HG03045 (cell line): ENCODE results near the gene ARPP21.

Experiments used
- ATAC-seq: cut with Tn5 transposase; IDR thresholded peaks from one replicate; pipeline ENCODE4 v1.9.1; 2021; ENCODE audit warnings: mild to moderate bottlenecking, moderate library complexity; ENCODE audit not compliant: unreplicated experiment

ARPP21 gene

DNA sequence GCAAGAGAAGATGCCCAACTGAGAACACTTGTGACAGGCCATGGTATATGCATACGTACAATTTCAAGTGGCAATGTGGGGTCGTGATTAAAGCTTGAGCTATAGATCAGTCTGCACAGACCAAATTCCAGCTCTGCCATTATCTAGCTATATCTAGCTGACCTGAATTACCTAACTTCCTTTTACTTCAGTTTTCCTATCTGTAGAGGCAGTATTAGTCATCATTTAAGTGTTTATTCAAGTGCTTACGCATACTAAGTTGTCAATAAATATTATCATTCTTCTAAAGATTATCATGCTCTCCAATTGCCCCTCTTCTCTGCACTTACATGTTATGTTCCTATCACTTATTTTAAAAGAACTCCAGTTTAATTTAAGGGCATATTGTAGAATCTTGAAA is 87.9 kb downstream of the ARPP21 start:
- ATAC-seq: no peak

DNA sequence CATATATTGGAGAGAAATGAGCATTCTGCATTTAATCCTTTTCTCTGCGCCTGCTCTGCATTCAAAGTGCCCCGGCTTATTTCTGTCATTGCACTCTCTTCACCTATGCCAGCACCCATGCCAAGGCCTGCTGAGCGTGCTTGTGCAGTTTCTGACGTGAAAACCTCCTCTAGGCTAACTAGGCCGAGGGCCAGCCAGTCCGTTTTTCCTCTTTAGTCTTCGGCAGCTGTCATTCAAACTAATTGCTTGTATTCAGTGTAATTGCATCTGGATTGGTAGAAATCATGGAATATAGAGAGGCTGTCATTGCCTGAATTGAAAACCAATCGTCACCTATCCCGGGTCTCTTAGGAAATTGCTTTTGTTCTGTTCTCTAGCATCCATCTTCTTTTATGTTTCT is 94.0 kb downstream of the ARPP21 start:
- no peak for ATAC-seq

DNA sequence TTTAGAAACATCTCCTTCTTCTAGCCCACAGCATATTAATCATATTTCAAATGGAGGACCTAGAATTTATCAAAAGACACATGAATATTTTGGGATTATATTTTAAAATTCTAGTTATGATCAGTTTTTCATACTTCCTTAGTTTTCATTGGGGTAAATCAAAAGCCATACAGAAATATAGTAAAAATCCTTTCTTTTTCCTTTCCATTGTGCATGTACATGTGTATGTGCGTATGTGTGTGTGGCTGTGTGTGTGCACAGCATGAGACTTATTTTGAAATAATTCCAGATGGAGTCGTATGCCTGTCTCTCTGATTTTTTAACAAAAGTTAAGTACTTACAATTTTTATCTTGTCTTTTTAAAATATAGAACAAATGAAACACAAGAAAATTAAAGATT is 94.5 kb downstream of the ARPP21 start:
- no peak for ATAC-seq

DNA sequence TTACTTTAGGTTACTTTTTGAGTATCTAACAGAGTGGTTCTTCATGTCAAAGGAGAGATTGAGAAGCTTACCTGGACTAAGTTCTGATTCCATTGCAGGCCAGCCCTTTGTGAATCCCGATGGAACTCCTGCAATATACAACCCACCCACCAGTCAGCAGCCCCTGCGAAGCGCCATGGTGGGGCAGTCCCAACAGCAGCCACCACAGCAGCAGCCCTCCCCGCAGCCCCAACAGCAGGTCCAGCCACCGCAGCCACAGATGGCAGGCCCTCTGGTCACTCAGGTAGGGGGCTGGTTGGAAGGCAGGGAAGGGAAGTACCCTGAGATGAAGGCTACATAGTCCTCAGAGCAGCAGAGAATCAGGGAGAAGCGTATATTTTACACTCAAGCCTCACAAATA is 97.8 kb downstream of the ARPP21 start:
- ATAC-seq: no peak

DNA sequence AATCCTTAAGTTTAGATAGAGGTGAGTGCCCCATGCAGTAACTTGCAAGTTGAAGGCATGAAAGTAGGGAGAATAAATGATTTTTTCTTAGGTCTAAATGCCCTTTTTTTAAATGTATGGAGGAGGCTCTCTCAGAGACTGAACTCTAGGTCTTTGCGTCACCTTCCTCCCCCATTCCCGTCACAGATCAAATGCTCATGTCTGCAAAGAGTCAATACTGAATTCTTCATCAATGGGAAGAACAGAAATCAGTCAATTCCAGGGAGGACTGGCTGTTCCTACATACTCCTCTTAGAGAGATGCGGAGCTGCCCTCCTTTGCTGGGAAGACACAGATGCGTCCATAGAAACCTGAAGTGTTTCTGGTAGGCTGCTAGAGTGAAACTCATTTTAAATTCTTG is 98.2 kb downstream of the ARPP21 start:
- no peak for ATAC-seq

DNA sequence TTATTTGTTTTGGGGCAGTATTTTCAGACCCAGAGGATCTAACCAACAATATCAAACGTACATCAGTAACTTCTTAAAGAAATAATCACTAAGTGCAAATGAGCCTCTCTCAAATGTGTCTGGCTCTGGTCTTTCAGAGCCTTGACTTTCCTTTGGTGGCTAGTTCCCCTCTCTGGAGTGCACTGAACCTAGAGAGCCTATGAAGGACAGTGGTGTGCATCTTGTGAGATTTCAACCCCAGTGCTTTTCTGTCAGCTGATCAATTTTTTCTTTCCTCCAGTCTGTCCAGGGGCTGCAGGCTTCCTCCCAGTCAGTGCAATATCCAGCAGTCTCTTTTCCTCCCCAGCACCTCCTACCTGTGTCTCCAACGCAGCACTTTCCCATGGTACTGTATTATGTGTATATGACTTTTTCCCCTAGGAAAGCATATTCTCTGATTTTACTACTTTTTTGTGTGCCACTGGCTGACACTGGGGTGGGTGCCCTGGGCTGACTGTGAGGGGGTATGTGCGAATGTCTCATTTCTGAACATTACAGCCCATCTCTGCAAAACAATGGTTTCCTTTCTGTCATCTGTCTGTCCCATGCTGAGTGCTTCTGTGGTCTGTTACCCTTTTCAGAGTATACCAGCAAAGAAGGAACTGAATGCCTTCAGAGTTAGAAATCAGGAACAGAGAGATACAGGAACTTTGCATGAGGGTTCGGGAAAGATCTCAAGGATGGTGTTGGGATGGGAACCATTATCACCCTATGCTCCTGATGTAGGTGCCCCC is 98.8 kb downstream of the ARPP21 start:
- ATAC-seq: no peak

DNA sequence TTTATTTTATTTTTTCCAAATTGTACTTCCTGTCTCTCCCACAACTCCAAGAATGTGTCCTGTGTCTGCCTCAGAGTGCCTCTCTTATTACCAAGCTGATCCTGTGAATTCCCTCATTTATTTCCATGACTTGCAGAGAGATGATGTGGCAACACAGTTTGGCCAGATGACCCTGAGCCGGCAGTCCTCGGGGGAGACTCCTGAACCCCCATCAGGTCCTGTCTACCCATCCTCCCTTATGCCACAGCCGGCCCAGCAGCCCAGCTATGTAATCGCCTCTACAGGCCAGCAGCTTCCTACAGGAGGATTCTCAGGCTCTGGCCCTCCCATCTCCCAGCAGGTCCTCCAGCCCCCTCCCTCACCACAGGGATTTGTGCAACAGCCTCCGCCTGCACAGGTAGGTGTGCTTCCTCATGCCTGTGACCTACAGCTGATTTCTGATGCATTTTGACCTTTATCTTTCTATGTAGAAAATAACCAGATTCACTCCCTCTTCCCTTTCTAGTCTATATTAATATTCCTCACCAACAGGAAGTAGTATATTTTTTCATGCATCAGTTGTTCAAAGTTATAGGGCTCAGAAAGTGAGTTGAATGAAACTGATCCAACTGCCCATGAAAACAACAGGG is 100.0 kb downstream of the ARPP21 start:
- ATAC-seq: no peak

DNA sequence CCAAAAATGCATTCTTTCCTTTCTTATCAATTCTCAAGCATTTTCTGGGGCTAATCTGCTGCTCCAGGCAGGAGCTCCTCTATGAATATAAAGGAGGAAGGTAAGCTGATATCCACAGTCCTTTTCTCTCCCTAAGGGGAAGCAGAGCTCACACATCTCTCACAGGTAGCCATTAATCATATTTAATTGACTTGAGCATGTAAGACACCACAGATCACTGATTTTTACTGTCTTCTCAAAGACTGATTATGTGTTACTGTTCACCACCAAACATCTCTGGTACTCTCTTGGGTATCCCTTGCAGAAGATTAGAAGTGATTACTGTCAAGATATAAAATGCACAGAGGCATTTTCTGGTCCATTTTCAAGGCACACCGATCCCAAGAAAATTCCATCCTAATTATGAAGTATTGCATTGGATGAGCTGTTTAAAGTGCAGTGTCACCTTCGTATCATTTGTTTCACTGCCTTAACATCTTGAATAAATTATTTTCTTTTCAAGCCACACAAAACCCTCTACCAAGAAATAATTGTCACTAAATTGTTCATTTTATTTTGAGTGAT is 100.7 kb downstream of the ARPP21 start:
- no peak for ATAC-seq

DNA sequence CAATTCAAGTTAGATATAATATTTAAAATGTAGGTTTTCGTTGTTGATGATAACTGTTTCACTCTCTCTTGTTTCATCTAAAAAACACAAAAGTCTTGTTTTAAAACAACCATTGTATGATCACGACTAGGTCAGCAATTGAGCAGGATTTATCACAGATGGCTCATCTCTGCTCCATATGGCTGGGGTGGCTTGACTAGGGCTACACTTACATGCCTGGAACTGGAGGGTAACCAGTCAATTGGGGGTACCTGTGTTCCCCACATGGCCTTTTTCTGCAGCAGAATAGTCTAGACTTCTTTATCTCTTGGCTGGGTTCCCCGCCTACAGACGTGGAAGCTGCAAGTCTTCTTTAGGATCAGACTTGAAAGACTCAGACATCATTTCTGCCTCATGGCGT is 103.9 kb downstream of the ARPP21 start:
- no peak for ATAC-seq

DNA sequence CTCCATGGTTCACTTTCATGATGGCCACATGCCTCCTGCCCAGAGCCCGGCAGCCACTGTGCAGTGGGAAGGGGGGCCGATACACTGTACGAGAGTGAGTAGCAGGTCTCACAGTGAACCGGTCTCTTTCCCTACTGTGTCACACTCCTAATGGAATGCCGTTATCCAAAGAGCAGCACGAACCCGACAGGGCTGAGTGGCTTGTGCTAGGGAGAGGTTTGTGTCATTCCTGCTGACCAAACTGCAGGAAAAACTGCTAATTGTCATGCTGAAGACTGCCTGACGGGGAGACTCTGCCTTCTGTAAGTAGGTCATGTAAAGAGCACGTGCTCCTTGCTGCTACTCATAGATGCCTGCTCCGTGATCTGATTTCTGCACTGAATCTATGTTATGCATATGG is 105.1 kb downstream of the ARPP21 start:
- no peak for ATAC-seq

DNA sequence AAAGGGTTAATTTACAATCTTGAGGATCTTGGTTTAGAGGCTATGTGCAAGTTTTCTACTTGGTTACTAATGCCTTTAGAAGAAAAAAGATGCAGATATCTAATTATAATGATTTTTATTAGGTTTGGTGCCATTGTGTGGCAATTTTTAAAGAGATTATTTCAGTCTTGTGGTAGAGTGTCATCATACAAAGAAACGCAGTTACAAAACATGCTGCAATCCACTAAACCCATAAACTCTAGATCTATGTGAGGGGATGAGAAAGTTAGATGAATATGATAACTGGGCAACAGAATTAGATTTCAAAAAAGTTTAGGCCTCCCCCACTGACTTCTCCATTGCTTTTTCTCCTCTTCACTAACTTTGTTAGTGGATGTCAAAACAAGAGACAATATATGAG is 106.0 kb downstream of the ARPP21 start:
- no peak for ATAC-seq

DNA sequence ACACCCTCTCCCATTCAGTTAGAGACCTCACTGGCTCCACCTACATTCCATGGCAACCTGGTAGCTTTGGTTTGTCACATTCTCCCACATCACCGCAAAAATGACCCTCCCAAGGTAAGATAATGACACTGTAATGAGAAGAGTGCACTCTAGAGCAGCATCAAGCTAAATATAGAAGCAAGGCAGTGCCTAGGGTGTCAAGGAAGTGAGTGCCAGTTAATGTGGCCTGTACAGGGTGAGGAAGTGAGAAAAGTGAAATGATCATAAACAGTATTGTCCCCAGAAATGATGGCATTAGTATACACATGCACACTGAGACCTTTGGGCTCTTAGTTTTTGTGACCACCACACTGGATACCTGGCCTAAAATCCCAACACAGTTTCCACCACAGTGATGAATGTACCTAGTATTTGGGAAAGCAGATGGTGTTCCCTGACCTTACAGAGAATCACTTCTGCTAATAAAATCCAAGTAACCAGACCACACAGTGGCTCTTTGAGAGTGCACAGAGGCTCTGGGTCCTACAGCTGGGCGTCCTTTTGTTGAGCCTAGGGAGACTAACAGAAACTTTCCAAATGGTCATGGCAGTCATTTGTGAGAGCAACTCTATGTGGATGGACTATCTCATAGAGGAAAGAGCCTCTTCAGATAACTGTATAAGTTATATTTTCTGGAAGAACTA is 106.6 kb downstream of the ARPP21 start:
- no peak for ATAC-seq

DNA sequence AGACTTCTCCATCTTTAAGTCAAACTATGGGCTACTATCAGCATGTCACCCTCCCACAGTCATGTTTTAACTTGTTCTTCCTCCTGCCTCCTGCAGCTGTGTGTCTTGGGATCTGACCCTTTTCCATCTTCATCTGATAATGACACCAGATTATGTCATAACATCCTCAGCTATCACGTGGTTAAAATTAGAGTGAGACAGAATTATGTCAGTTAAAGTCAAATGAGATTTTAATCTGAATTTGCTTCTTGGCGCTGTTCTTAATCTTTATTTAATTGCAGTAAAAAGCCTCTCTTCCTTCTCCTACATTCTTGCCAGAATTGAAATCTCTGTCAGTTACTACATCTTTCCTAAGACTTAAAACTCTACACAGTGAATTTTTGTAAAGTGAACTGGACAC is 107.2 kb downstream of the ARPP21 start:
- ATAC-seq: no peak

DNA sequence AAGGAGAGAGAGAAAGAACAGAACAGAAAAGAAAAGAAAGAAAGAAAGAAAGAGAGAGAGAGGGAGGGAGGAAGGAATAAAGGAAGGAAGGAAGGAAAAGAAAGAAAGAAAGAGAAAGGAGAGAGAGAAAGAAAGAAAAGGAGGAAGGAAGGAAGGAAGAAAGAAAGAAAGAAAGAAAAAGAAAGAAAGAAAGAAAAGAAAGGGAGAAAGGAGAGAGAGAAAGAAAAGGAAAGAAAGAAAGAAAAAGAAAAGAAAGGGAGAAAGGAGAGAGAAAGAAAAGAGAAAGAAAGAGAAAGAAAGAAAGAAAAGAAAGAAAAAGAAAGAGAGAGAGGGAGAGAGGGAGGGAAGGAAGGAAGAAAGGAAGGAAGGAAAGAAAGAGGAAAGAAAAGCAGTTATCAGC is 108.8 kb downstream of the ARPP21 start:
- no peak for ATAC-seq

DNA sequence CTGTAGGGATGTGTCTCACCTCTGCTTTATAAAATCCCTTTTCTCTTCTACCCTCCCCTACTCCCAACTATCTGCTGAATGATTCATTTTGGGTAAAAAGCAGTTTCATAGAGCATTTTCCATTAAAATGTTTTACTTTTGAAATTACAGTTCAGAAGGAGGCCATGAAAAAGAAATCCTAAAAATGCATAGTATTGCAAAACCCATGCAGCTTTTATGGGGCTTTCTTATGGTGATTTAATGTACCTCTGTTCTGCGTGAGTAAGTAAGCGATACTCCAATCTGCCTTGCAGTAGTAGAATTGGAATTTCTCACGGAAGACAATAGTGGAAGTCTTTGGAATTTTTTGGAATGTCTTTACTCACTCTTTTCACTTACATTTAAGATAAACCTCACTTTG is 111.9 kb downstream of the ARPP21 start:
- ATAC-seq: no peak

DNA sequence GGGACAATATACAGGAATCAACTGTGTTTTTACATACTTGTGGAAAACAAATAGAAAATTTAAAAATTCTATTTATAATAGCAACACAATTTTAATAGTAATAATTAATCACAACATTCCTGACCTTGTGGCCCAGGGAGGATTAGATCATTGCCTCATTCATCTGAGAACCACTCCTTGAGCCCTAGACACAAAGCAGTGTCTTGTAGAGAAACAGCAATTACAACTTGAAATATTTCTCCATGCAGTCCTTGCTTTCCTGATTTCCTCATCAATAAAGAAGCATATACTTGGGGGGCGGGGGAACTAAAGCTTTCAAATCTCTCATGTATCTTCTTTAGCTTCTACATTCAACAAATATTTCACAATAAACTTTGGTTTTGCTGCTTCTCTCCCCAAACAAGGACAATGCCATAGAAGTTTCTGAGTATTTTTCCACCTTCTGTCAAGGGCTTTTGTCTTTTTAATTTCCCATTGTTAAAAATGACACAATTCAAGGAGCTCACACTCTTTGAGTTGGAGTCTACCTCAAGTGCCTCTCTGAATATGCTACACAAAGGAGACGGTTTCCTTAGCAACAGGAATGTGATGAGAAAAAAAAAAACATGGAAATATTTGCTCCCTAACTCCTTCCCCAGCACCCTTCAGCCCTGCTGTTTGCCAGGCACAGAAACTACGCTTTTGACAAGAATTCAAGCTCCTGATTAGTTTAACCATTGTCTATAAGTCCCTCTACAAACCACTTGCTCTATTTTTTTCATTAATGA is 118.8 kb downstream of the ARPP21 start:
- ATAC-seq: no peak

DNA sequence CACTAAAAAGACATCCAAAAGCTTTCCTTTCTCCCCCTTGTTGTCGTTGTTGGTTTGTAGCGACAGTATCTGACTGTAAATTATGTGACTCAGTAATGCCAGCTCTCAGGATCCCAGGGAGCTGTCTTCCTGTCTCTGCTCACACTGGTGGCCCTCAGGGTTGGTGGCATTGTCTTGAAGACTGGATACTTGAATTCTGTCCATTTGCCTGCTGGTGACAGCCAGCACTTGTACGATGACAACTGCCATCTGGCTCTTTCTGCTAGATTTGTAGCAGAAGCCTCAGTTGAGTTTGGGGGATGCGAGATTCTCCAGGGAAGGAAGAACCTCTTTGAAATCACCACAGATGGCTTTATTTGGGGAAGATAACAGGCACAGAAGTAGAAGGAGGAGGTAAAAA is 120.8 kb downstream of the ARPP21 start:
- ATAC-seq: no peak

DNA sequence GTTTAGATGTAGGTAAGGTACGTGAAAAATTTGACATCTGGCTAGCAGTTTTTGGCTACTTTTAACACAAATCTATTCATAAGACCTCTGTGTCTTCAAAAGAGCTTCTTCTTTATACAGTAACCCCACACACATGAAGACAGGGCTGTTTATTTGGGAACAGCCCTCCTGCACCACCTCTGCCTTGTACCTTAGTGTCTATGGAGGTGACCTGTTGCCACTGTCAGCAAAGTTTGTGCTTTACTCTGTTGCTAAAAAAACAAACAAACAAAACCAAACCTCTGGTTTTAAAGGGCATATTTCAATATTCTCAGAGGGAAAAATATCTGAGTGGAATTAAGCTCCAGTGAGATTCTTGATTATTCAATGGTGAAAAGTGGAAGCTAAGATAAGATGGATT is 122.0 kb downstream of the ARPP21 start:
- ATAC-seq: no peak

DNA sequence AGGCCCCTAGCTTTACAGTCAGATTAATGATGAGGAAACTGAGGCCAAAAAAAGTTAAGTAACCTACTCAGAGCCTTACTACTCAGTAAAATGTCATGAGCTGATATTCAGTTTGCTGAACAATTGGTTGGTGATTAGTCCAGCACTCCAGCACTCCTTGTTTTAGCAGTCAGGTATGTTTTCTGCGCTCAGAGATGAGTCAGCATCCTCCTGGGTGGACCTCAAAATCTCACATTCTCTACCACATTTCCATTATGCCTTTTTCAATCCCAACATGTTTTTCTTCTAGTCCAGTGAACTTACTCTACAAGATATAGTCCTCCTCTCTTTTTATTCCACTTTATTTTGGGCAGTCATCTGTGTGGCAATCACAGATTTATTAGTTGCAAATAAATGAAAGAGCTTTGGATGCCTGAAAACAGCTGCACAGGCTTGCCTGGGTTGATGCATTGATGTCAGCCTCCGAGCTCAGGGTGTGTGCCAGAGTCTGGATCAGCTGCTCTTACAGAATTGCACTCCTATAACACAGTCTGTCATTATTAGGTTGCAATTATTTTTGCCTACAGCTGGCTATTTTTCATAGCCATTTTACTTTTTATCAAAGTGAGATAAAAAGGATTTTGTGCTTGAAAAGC is 133.2 kb downstream of the ARPP21 start:
- no peak for ATAC-seq

DNA sequence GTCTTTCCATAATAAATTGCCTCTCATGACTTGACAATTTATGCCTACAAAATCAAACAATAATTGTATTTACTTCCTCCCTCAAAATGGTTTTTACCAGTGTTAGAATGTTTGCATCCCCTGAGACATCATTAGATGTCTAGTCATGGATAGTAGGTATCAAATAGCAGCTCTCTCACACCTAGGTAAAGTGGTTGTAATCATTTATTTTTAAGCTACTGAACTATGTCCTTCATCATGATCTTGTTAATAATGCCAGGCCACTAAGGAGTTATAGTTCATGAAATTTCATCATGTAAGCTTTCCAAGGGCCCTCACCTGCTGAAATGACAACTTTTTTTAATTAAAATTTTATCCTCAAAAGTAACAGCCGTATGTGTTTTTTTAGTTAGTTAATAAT is 134.1 kb downstream of the ARPP21 start:
- ATAC-seq: no peak

DNA sequence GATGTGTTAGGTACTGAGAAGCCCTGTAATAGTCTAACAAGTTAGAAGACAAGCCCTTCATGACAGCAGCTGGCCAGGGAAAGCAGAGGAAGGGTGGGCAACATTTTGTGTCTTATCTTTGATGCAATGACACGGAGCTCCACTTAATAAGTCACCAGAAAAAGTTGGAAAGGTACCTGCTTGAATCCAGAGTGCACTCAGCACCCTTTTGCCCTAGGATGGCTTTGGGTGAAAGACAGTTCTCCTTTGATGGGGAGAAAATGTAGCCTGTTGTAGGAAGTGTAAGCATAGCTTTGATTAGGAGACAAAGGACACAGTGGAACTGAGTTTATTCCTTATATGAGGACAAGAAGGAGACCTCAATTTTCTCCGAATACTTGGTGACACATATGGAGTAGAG is 137.0 kb downstream of the ARPP21 start:
- ATAC-seq: no peak
